GM19351 (cell line): Measurements from ENCODE around the gene SGCD.

Experiments used
- ATAC-seq: cut with Tn5 transposase; IDR thresholded peaks from one replicate; pipeline ENCODE4 v1.9.1; 2021; ENCODE audit warnings: mild to moderate bottlenecking, moderate library complexity; ENCODE audit not compliant: unreplicated experiment

Gene SGCD

DNA sequence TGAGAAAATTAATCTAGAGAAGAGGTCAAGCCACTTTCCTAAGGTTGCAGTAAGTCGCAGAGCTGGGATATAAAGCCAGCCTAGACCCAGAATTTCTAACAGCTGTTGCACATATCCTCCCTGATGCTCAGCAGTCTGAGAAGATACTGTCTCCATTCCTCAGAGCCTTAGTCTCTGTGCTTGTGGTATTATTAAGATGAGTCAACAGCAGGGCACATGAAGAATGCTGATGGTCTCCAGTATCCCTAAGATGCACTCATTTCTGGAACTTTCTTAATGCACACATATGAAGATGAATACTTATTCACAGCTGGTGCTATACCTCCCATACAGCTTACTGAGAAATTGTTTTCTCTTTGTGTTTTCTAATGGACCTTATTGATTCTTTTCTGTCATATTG, 32.5 kb downstream of the SGCD start:
- no peak for ATAC-seq

DNA sequence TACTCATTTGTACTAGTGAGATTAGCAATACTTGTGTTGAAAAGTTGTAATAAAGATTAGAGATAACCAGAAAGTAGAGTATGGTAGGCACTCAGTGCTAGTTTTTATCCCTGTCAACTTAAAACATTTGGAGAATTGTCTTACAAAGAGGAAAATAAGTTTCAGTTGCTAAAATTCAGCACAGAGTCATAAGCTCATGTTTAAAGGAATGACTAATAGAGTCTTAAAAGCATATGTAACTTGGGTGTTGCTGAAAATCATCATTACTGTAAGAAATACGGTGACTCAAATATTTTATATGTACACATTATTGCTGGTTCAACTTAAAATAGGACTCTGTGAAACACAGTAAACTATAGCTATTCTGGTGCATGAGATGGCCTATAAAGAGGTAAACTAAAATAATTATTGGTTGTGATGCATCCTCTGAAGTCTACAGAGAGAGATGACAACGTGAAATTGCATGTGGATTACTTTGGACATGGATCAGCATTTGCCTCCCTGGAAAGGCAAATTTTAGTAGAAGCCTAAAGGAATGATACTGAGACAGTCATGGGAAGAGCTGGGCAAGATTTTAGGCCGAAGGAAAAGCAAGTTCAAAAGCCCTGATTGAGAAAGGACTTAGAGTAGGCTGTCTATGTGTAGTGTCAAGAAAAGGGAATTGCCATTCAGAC, 34.6 kb downstream of the SGCD start:
- no peak for ATAC-seq

DNA sequence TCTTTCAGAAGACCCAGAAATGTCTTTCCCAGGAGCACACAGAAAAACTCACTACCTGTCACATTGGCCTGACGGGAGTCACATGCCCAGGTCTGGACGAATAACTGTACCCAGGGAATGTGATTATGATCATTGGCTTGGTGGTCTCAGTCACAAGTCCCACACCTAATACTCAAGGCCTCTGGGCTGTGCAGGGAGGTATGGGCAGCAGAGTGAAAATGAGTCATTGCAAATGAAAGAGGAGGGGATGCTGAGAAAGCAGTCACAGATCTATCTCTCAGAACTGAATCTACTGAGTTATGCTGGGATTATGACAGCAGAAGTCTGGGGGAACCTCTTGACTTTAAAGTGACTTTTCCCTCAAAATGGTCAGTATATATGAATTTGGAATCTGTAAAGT, 36.9 kb downstream of the SGCD start:
- no peak for ATAC-seq

DNA sequence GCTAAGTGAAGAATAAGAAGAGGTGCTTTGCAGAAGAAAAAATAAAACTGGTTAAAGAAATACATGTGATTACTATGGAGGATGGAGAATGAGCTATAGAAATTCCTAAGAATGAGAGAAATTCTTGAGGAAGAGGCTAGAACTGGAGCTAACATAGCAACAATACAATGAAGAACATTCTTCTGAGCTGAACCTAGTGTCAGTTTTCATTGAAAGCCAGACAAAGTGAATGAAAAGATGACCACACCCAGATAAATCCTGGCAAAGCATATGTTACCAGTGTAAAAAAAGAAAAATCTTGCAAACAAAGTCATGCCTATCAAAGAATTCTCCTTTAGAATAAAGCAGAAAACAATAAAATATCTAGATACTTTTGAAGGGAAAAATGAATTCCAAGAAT, 39.6 kb downstream of the SGCD start:
- no peak for ATAC-seq

DNA sequence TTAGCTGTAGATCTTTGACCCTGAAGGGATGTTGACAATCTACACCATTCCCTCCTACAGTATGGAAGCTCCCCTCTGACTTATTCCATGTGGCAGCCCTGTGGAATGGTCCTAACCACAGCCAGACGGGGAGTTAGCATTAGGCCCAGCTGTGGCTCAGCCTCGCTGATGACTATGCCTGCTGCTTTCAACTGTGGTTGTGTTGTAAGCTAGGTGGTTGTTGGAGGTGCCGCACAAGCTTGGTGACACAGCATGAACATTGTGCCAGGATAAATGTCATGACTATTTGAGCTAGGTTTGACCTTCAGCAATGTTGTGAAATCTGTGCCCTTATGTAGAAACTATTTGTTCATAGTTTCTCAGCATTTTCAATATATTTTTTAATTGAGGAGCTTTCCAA, 40.6 kb downstream of the SGCD start:
- ATAC-seq: no peak

DNA sequence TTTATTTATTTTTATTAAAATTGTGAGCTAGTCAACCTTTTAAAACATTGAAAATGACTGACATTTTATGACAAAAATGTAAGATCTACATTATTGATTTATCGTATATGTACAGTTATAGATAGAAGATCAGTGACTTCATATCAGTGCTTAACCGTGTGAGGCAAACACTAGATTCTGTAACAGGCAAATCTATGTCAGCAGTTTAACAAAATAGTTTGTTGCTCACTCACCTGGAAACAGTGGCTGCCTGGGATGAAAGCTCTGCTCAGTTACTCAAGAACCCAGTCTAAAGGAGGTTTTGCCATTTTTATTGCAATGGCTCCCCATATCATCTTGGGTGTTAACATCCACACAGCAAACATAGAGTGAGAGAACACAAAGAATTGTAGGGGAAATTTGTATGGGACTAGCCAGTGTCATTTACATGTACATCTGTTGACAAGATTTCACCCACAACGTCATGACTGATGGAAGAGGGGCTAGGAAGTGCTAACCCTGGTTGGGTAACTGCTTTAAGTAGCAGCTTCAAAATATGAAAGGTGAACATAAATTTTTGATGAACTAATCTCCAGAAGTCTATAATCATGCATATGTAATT, 49.0 kb downstream of the SGCD start:
- peak; percentile 48 for ATAC-seq

DNA sequence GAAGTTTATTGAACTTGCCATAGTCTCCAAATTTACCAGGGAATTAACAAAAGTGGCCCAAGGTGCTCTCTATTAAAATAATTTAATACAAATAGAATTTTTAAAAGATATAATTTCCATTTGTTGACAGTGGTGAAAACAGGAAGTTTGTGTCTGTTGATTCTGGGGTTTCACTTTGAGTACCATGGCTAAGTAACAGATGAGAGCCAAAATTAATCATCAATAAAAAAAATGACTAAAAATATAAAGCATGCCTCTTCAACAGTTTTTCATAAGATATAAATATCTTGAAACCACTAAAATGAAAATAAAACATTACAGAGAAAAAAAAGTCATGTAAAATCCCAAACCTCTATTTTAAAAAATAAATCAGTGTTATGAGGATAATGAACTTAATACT, 49.8 kb downstream of the SGCD start:
- ATAC-seq: peak; percentile 55

DNA sequence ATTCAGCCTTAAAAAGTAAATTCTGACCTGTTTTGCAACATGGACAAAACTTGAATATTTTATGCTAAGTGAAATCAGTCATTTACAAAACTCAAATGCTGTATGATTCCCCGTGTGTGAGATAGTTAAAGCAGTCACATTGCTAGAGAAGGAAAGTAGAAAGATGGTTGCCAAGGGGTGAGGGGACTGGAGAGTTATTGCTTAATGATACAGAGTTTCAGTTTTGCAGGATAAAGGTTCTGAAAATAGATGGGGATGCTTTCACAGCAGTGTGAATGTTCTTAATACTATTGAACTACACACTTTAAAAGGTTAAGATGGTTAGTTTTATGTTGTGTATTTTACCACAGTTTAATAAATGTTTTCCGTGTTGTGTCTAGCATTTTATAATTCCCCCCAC, 51.2 kb downstream of the SGCD start:
- ATAC-seq: peak; percentile 41

DNA sequence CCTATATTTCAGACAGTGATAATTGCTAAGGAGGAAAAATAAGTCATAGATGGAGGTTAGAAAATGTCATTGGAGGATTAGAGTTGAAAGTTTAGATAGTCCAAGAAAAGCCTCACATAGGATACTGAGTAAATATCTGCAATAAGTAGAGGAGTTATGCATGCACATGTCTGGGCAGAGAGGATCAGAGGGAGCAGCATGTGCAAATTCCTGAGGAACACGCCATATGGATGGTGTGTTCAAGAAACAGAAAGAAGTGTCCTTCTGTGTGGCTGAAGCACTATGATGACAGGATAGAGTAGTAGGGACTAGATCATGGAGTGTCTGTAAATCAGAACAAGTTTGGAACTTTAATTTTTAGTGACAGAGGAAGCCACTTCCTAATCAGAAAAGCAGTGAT, 52.2 kb downstream of the SGCD start:
- no peak for ATAC-seq

DNA sequence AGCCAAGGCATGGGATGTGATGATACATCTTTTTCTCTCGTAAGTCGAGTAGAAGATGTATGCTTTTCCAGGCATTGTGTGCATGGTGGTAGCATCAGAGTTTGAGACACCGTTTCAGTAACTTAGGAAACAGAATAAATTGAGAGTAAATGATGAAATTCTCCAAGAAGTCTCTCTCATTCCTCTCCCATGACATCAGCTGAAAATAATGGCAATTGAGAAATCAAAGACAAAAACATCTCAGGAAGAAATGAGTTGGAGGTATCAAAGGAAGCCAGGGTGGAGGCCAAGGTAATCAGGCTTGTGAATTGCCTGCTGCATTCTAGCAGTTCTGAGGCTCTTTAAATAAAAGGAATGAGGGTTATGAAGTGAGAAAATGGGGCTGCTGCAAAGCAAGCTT, 53.9 kb downstream of the SGCD start:
- no peak for ATAC-seq

DNA sequence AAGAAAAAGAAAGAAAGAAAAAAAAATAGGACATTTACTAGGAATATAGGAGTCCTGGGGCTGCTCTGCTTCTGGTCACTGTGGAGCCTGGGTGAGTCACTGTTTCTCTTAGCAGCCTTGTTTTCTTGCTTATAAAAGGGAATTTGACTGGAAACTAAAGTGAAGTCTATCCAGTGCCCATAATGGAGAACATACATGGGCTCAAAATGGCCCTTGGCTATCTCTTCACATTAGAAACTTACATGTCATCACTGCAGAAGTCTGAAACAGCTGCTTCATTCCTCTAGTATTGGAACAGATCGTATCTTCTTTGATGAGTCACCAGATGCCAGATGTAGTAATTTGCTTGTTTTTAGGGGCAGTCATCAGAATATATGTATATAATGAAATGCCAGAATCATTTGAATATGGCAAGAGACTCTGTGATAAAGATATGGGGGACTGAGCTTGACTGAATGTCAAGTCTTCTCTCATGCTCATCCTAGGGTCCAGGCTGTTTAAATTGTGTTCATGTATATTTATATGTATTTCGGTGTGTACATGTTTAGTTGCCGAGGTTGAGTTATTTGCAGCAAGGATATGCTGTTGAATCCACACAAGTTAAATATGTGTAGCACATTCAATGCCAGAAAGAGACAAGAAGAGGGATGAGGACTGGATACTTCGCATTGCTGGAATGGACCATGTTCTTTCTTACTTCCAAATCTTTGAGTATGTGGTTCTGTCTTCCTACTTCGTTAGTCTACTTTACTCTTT, 56.7 kb downstream of the SGCD start:
- ATAC-seq: no peak

DNA sequence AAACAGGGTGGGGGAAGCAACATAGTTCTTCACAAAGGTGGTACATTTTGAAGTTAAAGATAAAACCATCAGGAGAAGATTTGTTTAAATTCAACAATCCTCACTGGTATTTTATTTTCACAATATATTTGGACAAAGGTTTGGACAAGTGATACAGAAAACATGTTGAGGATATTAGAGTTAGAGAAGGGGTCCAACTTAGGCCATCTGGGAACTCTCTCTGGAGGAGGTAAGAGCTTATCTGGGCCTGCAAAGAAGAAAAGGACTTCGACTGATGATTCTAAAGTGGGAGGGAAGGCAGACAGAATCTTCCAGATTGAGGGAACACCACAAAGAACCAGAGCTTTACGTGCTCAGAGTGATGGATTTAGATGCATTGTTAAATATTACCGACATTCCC, 58.5 kb downstream of the SGCD start:
- no peak for ATAC-seq

DNA sequence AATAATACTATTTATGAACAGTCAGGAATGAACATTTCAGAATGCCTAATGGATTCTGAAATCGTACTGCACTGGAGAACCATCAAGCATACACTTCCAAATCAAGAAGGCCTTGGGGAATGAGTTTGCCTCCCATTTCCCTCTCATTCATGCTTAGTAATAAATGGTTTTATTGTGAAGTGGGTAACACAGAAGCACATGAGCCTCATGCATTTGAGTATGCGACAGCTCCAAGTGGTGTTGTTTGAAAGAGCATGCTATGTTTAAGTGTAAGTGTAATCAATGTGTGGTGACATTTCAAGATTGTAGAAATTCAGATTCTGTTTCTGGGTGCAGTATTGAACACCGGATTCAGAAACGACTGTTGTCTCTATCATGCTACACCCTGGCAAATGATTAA, 60.0 kb downstream of the SGCD start:
- no peak for ATAC-seq

DNA sequence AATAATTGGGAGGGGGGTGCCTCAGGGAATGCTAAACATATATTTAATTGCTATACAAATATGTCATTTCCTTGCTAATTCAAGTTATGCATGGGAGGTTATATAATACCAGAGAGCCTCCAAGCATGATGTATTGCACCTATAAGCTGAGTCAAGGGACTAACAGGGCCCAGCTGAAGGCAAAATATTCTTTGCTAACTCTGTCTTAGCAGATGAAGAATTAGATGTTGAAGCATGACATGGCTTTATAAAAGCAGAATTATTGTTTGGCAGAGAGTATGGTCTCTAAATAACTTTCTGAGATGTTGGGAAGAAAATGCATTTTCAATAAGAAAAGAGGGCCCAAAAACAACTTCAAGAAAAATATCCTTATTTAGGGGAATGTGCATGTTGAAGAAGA, 60.4 kb downstream of the SGCD start:
- no peak for ATAC-seq

DNA sequence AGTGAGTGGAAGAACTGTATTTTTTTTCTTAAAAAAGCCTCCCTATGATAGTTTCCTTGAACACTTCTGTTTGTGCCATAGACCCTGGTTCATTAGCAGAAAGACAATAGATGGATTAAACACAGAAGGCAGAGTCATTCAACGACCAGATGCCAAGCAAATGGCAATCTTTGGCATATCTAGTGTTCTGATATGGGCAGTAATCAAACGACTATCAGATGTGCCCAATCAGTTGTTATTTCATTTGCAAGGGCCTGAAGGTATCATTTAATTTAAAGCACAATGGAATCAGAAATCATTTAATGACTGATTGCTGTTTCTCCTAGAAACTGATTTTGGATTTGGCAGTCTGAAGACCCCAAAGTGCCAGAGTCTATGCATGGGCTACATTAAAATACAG, 61.3 kb downstream of the SGCD start:
- ATAC-seq: no peak

DNA sequence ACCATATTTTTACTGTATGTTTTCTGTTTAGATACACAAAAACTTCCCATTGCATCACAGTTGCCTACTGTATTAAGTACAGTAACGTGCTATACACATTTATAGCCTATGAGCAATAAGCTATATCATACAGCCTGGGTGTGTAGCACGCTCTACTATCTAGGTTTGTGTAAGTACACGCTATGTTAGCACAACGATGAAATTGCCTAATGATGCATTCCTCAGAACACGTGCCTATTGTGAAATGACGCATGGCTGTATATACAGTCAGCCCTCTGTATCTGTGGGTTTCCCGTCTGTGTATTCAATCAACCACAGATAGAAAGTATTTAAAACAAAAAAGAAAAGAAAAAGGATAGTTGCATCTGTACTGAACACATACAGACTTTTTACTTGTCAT, 64.2 kb downstream of the SGCD start:
- no peak for ATAC-seq

DNA sequence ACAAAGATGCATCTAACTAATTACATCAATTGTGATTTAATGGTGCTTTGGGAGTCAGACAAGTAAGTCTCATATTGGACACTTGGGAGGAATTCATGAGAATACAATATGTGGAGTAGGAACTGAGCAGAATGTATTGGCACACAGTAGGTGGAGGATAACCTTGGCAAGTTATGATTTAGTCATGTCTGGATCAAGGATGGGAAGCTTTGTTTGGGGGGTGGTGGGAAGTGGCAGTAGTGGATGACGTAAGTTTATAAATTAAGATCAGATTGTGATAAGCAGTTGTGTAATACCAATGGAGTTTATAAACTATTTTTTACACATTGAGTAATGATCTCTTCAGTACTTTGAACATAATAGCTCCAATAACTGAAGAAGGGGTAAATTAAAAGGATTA, 67.0 kb downstream of the SGCD start:
- ATAC-seq: no peak

DNA sequence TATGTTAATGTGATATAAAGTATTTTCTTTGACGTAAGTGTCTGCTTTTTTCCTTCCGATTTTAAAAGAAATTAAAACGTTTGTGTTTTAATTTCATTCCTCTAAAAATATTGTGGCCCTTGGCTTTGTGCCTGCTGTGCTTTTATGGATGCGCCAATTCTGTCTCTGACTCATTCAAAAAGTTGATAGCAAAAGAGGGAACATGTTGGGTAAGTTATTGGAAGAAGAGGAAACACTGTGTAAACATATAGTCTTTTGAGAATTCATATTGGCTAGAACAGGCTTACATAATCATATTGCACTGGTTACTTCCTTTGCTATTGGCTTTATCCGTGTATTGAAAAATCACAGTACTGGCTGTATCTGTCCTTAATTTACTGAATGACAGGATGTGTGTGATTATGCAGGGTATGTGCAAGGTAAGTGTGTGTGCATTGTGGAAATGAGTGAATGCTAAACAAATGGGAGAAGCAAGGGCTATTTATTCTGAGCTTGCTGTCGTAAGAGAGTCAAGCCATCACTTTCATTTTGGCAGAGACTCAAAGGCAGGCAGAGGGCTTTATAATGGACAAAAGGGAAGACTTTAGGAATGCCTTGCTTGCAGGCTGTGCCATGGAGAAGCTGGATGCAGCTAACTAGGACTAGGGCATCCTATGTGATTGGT, 67.8 kb downstream of the SGCD start:
- no peak for ATAC-seq

DNA sequence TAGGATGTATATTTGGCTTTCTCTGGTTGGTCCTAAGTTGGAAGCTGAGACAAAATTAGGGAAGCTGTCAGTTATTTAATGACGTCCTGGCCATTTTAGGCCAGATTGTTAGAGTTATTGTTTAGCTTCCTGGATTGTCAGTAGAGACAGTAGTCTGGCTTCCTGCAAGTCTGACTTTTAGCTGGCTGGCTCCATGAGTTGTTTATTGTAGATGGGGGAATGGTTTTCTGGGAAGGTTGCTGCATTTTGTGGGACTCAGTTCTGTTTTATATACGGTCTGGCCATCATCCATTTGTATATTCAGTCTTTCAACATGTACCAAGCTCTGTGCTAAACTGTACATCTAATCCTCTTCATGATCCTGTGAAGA, 68.3 kb downstream of the SGCD start:
- no peak for ATAC-seq

DNA sequence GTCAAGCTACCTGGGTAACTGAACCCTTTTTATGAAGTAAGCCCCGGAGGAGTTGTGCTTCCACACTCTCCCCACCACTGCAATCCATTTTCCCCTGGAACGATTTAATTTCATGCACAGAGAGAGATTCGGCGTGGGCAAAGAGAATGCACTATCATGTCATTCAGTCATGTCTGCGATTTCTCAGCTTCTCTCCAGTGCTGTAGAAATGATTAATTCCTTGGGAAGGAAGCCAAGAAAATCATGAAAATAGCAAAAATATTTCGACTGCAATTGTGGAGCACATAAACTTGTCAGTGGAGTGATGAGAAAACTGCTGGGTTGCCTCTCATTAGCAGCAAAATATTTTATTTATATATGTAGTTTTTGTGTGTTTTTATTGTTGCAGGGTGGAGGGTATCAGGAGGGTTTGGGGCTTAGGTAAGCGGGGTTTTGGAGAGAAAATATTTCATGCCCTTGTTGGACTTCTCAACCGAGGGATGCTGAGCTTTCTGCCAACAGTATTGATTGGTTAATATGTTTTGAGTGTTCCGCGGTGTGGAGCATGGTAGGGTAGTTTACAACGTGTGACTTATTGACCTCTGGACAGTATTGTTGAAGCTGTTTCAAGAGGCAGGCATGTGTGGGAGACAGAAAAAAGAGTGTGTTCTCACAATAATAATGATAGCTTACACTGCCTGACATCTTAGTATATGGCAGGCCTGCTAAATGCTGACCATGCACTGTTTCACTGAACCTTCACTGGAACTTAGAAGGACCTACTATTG, 69.3 kb downstream of the SGCD start:
- no peak for ATAC-seq

DNA sequence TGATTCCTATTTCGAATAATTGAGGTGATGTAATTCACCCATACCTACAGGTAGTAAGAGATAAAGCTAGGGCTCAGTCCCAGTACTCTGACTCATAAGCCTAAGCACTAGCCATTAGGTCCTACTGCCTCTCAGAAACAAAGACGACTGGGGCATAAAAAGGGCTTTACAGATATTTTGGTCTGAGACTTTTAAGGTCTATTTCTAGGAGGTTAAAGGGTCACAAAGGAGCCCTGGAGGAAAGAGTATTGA, 69.8 kb downstream of the SGCD start:
- no peak for ATAC-seq

DNA sequence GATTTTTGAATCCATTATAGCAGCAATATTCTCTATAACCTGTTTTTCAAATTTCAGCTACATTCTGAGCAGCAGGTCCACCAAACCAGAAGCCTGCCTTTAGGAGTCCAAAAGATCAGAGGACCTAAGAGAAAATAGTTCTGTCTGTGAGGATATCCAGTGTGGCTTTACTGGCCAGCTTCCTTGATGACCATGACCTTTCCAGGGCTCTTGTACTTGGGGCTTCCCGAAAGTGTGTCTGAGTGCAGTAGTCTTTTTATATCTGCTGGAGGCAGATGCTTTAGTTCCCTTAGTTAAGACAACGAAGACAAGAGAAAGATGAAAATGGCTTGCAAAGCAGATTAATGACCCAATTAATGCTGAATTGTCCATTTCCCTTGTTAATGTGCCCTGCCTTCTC, 72.4 kb downstream of the SGCD start:
- ATAC-seq: no peak
